NCI-H2171 treated with DMSO at 0.1 percent for 48 hours (cell line): ENCODE data around the gene OAT.

Experiments
- DNase-seq: peaks from one replicate; lab custom pipeline; 2025; lab: John Stamatoyannopoulos, UW

The OAT gene

GRCh38 chr10:124418726-124419501, at the start of gene OAT:
Gene OAT (minus strand): TSS chr10:124418923. CDS start chr10:124412171, 6,752 bp downstream.
- peak; percentile 84 for DNase-seq

GRCh38 chr10:124467165-124467564, 48.4 kb upstream of the OAT start:
- DNase-seq: no peak

GRCh38 chr10:124465777-124466488, 47.2 kb upstream of the OAT start:
- DNase-seq: no peak

- DNase-seq: no peak
Observed at GRCh38 chr10:124465003-124465776, 46.5 kb upstream of the OAT start.

- DNase-seq: no peak
Observed at GRCh38 chr10:124464028-124464965, 45.6 kb upstream of the OAT start.

- no peak for DNase-seq
Observed at GRCh38 chr10:124462348-124462695, 43.6 kb upstream of the OAT start.

- peak; percentile 60 for DNase-seq
Observed at GRCh38 chr10:124461642-124462347, 43.1 kb upstream of the OAT start, which contains the start of gene LHPP. Gene LHPP (plus strand): TSS chr10:124461823. CDS start chr10:124461863, 40 bp downstream.

- no peak for DNase-seq
Observed at GRCh38 chr10:124460144-124460543, 41.4 kb upstream of the OAT start.

GRCh38 chr10:124459395-124459794, 40.7 kb upstream of the OAT start:
- DNase-seq: no peak

GRCh38 chr10:124458889-124459288, 40.2 kb upstream of the OAT start:
- no peak for DNase-seq

- no peak for DNase-seq
Observed at GRCh38 chr10:124458473-124458872, 39.8 kb upstream of the OAT start.

- DNase-seq: no peak
Observed at GRCh38 chr10:124455441-124455840, 36.7 kb upstream of the OAT start.

- no peak for DNase-seq
Observed at GRCh38 chr10:124453960-124454610, 35.4 kb upstream of the OAT start.

GRCh38 chr10:124451276-124451675, 32.6 kb upstream of the OAT start:
- DNase-seq: no peak

GRCh38 chr10:124450783-124451057, 32.0 kb upstream of the OAT start:
- no peak for DNase-seq

GRCh38 chr10:124450012-124450782, 31.5 kb upstream of the OAT start, which contains the start of gene NKX1-2:
Gene NKX1-2 (minus strand): TSS chr10:124450035. CDS start chr10:124449943, 92 bp downstream.
- peak; percentile 31 for DNase-seq

GRCh38 chr10:124449170-124450011, 30.7 kb upstream of the OAT start:
- no peak for DNase-seq

GRCh38 chr10:124448696-124449169, 30.0 kb upstream of the OAT start:
- DNase-seq: no peak
